ENCODE results near the gene S100A8.

DNA sequence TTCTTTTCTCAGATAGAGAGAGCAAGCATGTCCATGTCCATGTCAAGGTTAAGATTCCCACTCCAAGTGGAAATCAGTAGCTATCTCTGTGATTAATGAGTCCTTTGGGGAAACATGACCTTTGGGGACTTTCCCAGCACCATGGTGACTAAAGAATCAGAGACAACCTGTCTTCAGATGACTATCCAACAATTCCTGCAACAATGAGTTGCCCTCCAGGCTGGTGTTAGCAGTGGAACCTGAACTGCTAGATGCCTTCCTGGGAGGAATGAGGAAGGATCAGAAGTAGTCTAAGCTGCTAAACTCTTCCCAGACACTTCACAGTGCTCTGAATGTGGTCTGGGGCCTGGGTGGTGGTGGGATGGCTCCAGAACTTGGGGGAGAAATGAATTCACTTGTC is 26.7 kb downstream of the S100A8 start:
- TF ChIP-seq, protein P1, sequence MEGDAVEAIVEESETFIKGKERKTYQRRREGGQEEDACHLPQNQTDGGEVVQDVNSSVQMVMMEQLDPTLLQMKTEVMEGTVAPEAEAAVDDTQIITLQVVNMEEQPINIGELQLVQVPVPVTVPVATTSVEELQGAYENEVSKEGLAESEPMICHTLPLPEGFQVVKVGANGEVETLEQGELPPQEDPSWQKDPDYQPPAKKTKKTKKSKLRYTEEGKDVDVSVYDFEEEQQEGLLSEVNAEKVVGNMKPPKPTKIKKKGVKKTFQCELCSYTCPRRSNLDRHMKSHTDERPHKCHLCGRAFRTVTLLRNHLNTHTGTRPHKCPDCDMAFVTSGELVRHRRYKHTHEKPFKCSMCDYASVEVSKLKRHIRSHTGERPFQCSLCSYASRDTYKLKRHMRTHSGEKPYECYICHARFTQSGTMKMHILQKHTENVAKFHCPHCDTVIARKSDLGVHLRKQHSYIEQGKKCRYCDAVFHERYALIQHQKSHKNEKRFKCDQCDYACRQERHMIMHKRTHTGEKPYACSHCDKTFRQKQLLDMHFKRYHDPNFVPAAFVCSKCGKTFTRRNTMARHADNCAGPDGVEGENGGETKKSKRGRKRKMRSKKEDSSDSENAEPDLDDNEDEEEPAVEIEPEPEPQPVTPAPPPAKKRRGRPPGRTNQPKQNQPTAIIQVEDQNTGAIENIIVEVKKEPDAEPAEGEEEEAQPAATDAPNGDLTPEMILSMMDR (IDR thresholded peaks at IDR 0.05): no peak
- no peak for TF ChIP-seq POLR2A (IDR thresholded peaks at IDR 0.05)

All from heart left ventricle (tissue), 13 donors.